Stimulated activated CD4-positive, alpha-beta T cell treated with anti-CD3 and anti-CD28 coated beads, Interleukin-12 subunit alpha, Interleukin-12 subunit beta, amount 100 ng/mL, for 4 hours (primary cell): ENCODE results near the gene FAM76A.
"Not testable (repeated sequence)": the region's sequence is repeated elsewhere in the genome, so short reads cannot be mapped to it uniquely, and the experiment has no call there.

Source experiments
- DNase-seq: peaks from one replicate; pipeline ENCODE4 v3.0.0-alpha.2; 2020

FAM76A gene

GRCh38 chr1:27726173-27727044, 648 bp downstream of the FAM76A start:
- DNase-seq = peak; percentile 30

GRCh38 chr1:27727126-27727525, 1.4 kb downstream of the FAM76A start:
- DNase-seq = no peak

GRCh38 chr1:27736252-27736651, 10.5 kb downstream of the FAM76A start:
- DNase-seq = no peak

GRCh38 chr1:27741121-27741520, 15.4 kb downstream of the FAM76A start:
- no peak for DNase-seq

GRCh38 chr1:27744556-27744955, 18.8 kb downstream of the FAM76A start:
- no peak for DNase-seq

- no peak for DNase-seq
Observed at GRCh38 chr1:27745466-27745865, 19.7 kb downstream of the FAM76A start.

- DNase-seq = no peak
Observed at GRCh38 chr1:27752360-27752759, 26.6 kb downstream of the FAM76A start.

GRCh38 chr1:27755286-27755685, 29.5 kb downstream of the FAM76A start:
- no peak for DNase-seq

- DNase-seq = no peak
Observed at GRCh38 chr1:27755865-27756264, 30.1 kb downstream of the FAM76A start.

- DNase-seq = no peak
Observed at GRCh38 chr1:27759236-27759635, 33.5 kb downstream of the FAM76A start.

- no peak for DNase-seq
Observed at GRCh38 chr1:27760426-27760825, 34.7 kb downstream of the FAM76A start.

- no peak for DNase-seq
Observed at GRCh38 chr1:27762033-27762432, 36.3 kb downstream of the FAM76A start.

GRCh38 chr1:27763358-27763757, 37.6 kb downstream of the FAM76A start:
- DNase-seq = no peak

- DNase-seq = no peak
Observed at GRCh38 chr1:27770293-27770830, 44.6 kb downstream of the FAM76A start.

- DNase-seq = no peak
Observed at GRCh38 chr1:27772036-27772931, 46.5 kb downstream of the FAM76A start.

- peak; percentile 98 for DNase-seq
Observed at GRCh38 chr1:27772932-27773825, 47.4 kb downstream of the FAM76A start, which contains the start of gene STX12. Gene STX12, plus strand, starts transcription at chr1:27773219. Its CDS starts 89 bp downstream, at chr1:27773308.

GRCh38 chr1:27773826-27774445, 48.2 kb downstream of the FAM76A start:
- no peak for DNase-seq

GRCh38 chr1:27774654-27775053, 48.9 kb downstream of the FAM76A start:
- DNase-seq = no peak

GRCh38 chr1:27775336-27775735, 49.6 kb downstream of the FAM76A start:
- not testable (repeated sequence) for DNase-seq

GRCh38 chr1:27776276-27776675, 50.5 kb downstream of the FAM76A start:
- DNase-seq = not testable (repeated sequence)

- no peak for DNase-seq
Observed at GRCh38 chr1:27778056-27778455, 52.3 kb downstream of the FAM76A start.

- DNase-seq = no peak
Observed at GRCh38 chr1:27779122-27779521, 53.4 kb downstream of the FAM76A start.
